ENCODE data around the gene BICC1.

The BICC1 gene

GRCh38 chr10:58666024-58666423, 153.4 kb downstream of the BICC1 start:
- no peak overlapping the region for H3K27ac ChIP-seq (ENCODE audit: low read depth, low read length, poor library complexity, severe bottlenecking)
- no peak overlapping the region for H3K4me3 ChIP-seq (ENCODE audit: low read depth, low read length, poor library complexity, severe bottlenecking)
- H3K9ac ChIP-seq (ENCODE audit: low read length) = no peak overlapping the region
- H3K79me2 ChIP-seq (ENCODE audit: insufficient read depth, low read length) = no peaks in the 10 kb centered on the region
- H3K9me2 ChIP-seq (ENCODE audit: low read depth, low read length) = no peaks in the 10 kb centered on the region
- H4K20me1 ChIP-seq (ENCODE audit: insufficient read depth, low read length) = no peaks in the 10 kb centered on the region
- no peaks in the 10 kb centered on the region for H3F3A ChIP-seq (ENCODE audit: insufficient read depth, low read length)
- no peaks in the 10 kb centered on the region for H3K9me3 ChIP-seq (ENCODE audit: low read length)
- H3K4me1 ChIP-seq (ENCODE audit: insufficient read depth, low read length, severe bottlenecking) = no peaks in the 10 kb centered on the region
- TF ChIP-seq CTCF (IDR thresholded peaks at IDR 0.05; ENCODE audit: low read length) = no peak
- TF ChIP-seq EZH2 (IDR thresholded peaks at IDR 0.05; ENCODE audit: borderline replicate concordance, low read length) = no peak
- no peaks in the 10 kb centered on the region for H3K27me3 ChIP-seq (ENCODE audit: insufficient read depth, low read length)
- no peak overlapping the region for H2AFZ ChIP-seq (ENCODE audit: low read length)
- no peaks in the 10 kb centered on the region for H3K36me3 ChIP-seq (ENCODE audit: insufficient read depth, low read length)
- no peak overlapping the region for H3K4me2 ChIP-seq (ENCODE audit: low read length)

- no peaks in the 10 kb centered on the region for H3K79me2 ChIP-seq (ENCODE audit: insufficient read depth, low read length)
- H3K9me2 ChIP-seq (ENCODE audit: low read depth, low read length) = no peaks in the 10 kb centered on the region
- no peak for TF ChIP-seq CTCF (IDR thresholded peaks at IDR 0.05; ENCODE audit: low read length)
- TF ChIP-seq EZH2 (IDR thresholded peaks at IDR 0.05; ENCODE audit: borderline replicate concordance, low read length) = no peak
- H4K20me1 ChIP-seq (ENCODE audit: insufficient read depth, low read length) = no peaks in the 10 kb centered on the region
- no peaks in the 10 kb centered on the region for H3K27me3 ChIP-seq (ENCODE audit: insufficient read depth, low read length)
- H3K27ac ChIP-seq (ENCODE audit: low read depth, low read length, poor library complexity, severe bottlenecking) = no peak overlapping the region
- H3K9me3 ChIP-seq (ENCODE audit: low read length) = no peaks in the 10 kb centered on the region
- H3K4me3 ChIP-seq (ENCODE audit: low read depth, low read length, poor library complexity, severe bottlenecking) = no peak overlapping the region
- H3F3A ChIP-seq (ENCODE audit: insufficient read depth, low read length) = no peaks in the 10 kb centered on the region
- H2AFZ ChIP-seq (ENCODE audit: low read length) = no peak overlapping the region
- H3K4me2 ChIP-seq (ENCODE audit: low read length) = no peak overlapping the region
- H3K4me1 ChIP-seq (ENCODE audit: insufficient read depth, low read length, severe bottlenecking) = no peaks in the 10 kb centered on the region
- no peak overlapping the region for H3K9ac ChIP-seq (ENCODE audit: low read length)
- no peaks in the 10 kb centered on the region for H3K36me3 ChIP-seq (ENCODE audit: insufficient read depth, low read length)
These were observed 155.1 kb downstream of the BICC1 start for GRCh38 chr10:58667658-58668310.

- H3K4me1 ChIP-seq (ENCODE audit: insufficient read depth, low read length, severe bottlenecking) = no peaks in the 10 kb centered on the region
- no peak overlapping the region for H3K9ac ChIP-seq (ENCODE audit: low read length)
- H3K4me3 ChIP-seq (ENCODE audit: low read depth, low read length, poor library complexity, severe bottlenecking) = no peak overlapping the region
- no peaks in the 10 kb centered on the region for H4K20me1 ChIP-seq (ENCODE audit: insufficient read depth, low read length)
- H3K4me2 ChIP-seq (ENCODE audit: low read length) = no peak overlapping the region
- H3K9me2 ChIP-seq (ENCODE audit: low read depth, low read length) = no peaks in the 10 kb centered on the region
- H3K79me2 ChIP-seq (ENCODE audit: insufficient read depth, low read length) = no peaks in the 10 kb centered on the region
- no peaks in the 10 kb centered on the region for H3K9me3 ChIP-seq (ENCODE audit: low read length)
- H3K36me3 ChIP-seq (ENCODE audit: insufficient read depth, low read length) = no peaks in the 10 kb centered on the region
- TF ChIP-seq EZH2 (IDR thresholded peaks at IDR 0.05; ENCODE audit: borderline replicate concordance, low read length) (no peak), CTCF (IDR thresholded peaks at IDR 0.05; ENCODE audit: low read length) (no peak)
- H3K27me3 ChIP-seq (ENCODE audit: insufficient read depth, low read length) = no peaks in the 10 kb centered on the region
- no peak overlapping the region for H2AFZ ChIP-seq (ENCODE audit: low read length)
- H3K27ac ChIP-seq (ENCODE audit: low read depth, low read length, poor library complexity, severe bottlenecking) = no peak overlapping the region
- no peaks in the 10 kb centered on the region for H3F3A ChIP-seq (ENCODE audit: insufficient read depth, low read length)
These were observed 160.2 kb downstream of the BICC1 start for GRCh38 chr10:58672845-58673244.

Data from OCI-LY1 (cell line).